ENCODE measurements around the gene MTHFD2L.

The MTHFD2L gene

DNA sequence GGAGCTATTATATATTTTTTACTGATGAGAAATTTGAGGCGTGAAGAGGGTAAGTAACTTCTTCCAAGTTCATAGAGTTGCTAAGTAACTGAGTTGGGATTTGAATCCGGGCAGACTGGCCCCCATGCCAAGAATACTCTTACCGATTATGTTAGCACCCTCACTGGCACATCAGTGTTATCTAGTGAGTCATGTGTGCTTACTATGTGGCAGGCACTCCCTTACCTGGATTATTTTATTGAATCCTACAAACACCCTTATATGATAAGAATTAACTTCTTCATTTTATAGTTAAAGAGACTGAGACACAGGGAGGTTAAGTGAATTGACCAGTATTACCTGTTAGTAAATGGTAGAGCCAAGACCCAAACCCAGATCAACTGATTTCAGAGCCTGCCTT lies 20.9 kb downstream of the MTHFD2L start:
- no peak overlapping the region for H3K4me3 ChIP-seq (ENCODE audit: control insufficient read depth, low read depth, low read length)
- no peak for DNase-seq (ENCODE audit: low read depth)
- TF ChIP-seq, protein P1, sequence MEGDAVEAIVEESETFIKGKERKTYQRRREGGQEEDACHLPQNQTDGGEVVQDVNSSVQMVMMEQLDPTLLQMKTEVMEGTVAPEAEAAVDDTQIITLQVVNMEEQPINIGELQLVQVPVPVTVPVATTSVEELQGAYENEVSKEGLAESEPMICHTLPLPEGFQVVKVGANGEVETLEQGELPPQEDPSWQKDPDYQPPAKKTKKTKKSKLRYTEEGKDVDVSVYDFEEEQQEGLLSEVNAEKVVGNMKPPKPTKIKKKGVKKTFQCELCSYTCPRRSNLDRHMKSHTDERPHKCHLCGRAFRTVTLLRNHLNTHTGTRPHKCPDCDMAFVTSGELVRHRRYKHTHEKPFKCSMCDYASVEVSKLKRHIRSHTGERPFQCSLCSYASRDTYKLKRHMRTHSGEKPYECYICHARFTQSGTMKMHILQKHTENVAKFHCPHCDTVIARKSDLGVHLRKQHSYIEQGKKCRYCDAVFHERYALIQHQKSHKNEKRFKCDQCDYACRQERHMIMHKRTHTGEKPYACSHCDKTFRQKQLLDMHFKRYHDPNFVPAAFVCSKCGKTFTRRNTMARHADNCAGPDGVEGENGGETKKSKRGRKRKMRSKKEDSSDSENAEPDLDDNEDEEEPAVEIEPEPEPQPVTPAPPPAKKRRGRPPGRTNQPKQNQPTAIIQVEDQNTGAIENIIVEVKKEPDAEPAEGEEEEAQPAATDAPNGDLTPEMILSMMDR (conservative IDR thresholded peaks at IDR 0.05; ENCODE audit: control insufficient read depth, insufficient read depth, low read depth, low read length) = no peak

DNA sequence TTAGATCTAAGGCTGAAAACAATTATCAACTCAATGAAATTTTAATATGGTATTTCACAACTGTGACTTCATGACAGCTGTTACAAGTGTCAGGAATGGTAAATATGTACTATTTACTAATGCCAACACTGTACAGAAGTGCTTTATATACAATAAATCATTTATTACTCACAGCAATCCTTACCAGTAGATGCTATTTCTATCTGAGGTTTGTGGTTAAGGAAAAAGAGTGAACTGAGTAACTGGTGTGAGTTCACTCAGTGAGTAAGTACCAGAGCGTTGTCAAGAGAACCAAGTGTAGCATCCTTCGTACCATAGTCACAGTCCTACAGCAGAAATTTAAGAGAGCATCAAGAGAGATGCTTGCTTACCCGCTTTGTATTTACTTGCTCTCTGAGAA lies 23.3 kb downstream of the MTHFD2L start:
- no peak overlapping the region for H3K4me3 ChIP-seq (ENCODE audit: control insufficient read depth, low read depth, low read length)
- peak; percentile 55 for DNase-seq (ENCODE audit: low read depth)
- TF ChIP-seq, protein P1 (conservative IDR thresholded peaks at IDR 0.05; ENCODE audit: control insufficient read depth, insufficient read depth, low read depth, low read length) = no peak

DNA sequence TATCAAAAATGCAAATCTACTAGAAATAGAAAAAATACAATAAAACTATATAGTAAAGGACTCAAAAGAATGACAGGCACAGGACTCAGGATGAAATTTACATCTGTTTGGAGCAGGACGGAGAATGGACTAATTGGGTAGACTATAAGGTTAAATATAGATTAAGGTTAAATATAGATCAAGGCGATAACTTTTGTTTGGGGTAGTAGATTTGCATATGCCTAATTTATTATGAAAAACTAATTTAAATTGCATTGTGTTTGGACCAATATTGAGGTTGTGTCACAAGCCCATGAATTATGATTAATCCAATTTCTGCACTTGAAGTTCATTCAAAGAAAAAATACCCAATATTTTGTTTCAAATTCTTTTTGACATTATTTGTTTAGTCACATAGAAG lies 31.0 kb downstream of the MTHFD2L start:
- TF ChIP-seq, protein P1 (conservative IDR thresholded peaks at IDR 0.05; ENCODE audit: control insufficient read depth, insufficient read depth, low read depth, low read length) = no peak
- no peak for DNase-seq (ENCODE audit: low read depth)
- no peak overlapping the region for H3K4me3 ChIP-seq (ENCODE audit: control insufficient read depth, low read depth, low read length)

DNA sequence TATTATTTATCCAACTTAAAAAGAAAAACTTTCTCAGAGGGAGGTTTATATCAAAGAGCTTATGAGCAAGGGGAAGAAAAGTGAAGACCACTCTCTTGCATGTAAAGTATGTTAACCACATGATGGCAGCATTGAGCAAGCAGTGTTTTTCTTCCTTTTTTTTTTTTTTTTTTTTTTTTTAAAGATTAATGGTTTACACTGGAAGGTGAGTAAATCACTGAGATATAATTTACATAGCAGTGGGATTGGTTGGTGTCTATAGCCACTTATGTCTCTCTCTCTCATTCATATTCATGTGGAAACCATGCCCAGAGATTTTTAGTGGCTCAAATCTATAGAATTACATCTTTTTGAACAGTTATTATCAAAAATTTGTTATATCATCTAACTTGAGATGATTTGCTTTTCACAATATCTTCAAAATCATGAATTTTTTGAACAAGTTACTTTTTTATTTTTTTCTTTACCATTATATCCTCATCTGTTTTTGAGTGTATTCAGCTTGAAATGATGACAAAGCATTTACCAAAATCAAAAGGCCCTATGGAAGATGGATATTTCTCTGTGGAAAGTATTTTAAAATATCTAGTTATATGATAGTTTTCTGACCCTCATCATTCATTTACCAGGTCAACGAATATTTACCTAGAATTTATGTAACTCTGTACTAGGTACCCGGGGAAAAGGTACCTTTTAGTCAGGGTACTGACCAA lies 31.6 kb downstream of the MTHFD2L start:
- DNase-seq (ENCODE audit: low read depth) = peak; percentile 70
- TF ChIP-seq, protein P1 (conservative IDR thresholded peaks at IDR 0.05; ENCODE audit: control insufficient read depth, insufficient read depth, low read depth, low read length) = peak; percentile 77
- no peak overlapping the region for H3K4me3 ChIP-seq (ENCODE audit: control insufficient read depth, low read depth, low read length)

DNA sequence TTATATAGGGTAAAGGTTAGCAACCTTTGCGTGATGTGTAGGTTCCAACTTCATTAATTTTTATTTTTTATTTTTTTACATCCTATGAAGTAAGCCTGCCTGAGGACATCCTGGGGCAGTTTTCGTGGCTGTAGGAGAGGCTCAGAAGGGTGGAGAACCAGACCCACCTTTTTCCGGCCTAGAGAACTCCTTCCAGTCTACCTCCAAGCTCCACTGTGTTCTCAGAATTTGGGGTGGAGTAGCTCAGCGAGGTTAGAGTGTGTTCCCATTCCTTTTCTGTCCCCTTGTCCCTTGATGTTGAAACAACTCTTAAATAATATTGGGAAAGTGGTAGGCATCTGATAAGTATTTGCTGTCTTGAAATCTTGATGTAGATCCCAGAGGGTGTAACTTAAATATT lies 32.4 kb downstream of the MTHFD2L start:
- no peak for DNase-seq (ENCODE audit: low read depth)
- no peak overlapping the region for H3K4me3 ChIP-seq (ENCODE audit: control insufficient read depth, low read depth, low read length)
- TF ChIP-seq, protein P1 (conservative IDR thresholded peaks at IDR 0.05; ENCODE audit: control insufficient read depth, insufficient read depth, low read depth, low read length) = no peak

DNA sequence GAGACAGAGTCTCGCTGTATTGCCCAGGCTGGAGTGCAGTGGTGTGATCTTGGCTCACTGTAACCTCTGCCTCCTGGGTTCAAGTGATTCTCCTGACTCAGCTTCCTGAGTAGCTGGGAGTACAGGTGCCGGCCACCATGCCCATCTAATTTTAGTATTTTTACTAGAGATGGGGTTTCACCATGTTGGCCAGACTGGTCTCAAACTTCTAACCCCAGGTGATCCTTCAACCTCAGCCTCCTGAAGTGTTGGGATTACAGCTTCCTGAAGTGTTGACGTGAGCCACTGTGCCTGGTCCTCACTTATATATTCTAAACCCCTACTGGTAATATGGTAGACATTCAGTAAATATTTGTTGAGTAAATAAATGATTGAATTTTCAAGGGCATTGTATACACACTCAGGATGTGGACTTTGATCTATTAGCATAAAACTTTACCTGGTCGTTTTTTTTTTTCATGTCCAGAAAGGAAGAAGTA lies 33.0 kb downstream of the MTHFD2L start:
- no peak for DNase-seq (ENCODE audit: low read depth)
- TF ChIP-seq, protein P1 (conservative IDR thresholded peaks at IDR 0.05; ENCODE audit: control insufficient read depth, insufficient read depth, low read depth, low read length) = no peak

More for the DNA sequence above, 33.0 kb downstream of the MTHFD2L start:
- no peak overlapping the region for H3K4me3 ChIP-seq (ENCODE audit: control insufficient read depth, low read depth, low read length)
